WTC11 (cell line): ENCODE data around the gene PGAP3. TPM values are rescaled to one million over a fixed set of nuclear protein-coding genes. Genes with fewer than 3 reads are reported as not detected.

ENCODE experiments used
- ATAC-seq: fragments of 200-7000 bp; cut with Tn5 transposase; 2 replicates; pipeline ENCODE4 v1.10.0; 2021; ENCODE audit warnings: mild to moderate bottlenecking, moderate library complexity
- CTCF ChIA-PET: fragments of 300-600 bp; sonication (Branson Sonifier 250); formaldehyde crosslinking; loops from one replicate; lab custom pipeline; 2021; ENCODE audit warnings: antibody characterized with exemption; lab: Charles Lee
- POLR2A ChIA-PET: fragments of 350-600 bp; sonication (Branson Sonifier 250); formaldehyde crosslinking; loops from one replicate; lab custom pipeline; 2021; ENCODE audit warnings: antibody characterized with exemption; lab: Charles Lee
- DNase-seq: peaks from one replicate; pipeline ENCODE4 v3.0.0; 2021; ENCODE audit warnings: low spot score
- H3K27ac Mint-ChIP-seq: 2 replicates; pipeline ENCODE4 v1.8.0; 2021; ENCODE audit warnings: mixed read lengths
- H3K27me3 Mint-ChIP-seq: 2 replicates; pipeline ENCODE4 v1.8.0; 2021; ENCODE audit warnings: low read depth, mild to moderate bottlenecking, moderate library complexity, mixed read lengths
- H3K36me3 Mint-ChIP-seq: 2 replicates; pipeline ENCODE4 v1.8.0; 2021; ENCODE audit warnings: mixed read lengths
- H3K4me1 Mint-ChIP-seq: 2 replicates; pipeline ENCODE4 v1.8.0; 2022; ENCODE audit warnings: mixed read lengths
- H3K4me3 Mint-ChIP-seq: 2 replicates; pipeline ENCODE4 v1.8.0; 2021; ENCODE audit warnings: mild to moderate bottlenecking, moderate library complexity, mixed read lengths
- H3K9me3 Mint-ChIP-seq: 2 replicates; pipeline ENCODE4 v1.8.0; 2021; ENCODE audit warnings: mixed read lengths
- CREB1 ChIP-seq: sonication (generic); formaldehyde crosslinking; IDR thresholded peaks from 2 replicates; pipeline ENCODE4 v1.8.0; 2023; ENCODE audit warnings: mild to moderate bottlenecking, missing genetic modification reagents
- ESRRA ChIP-seq: sonication (generic); formaldehyde crosslinking; IDR thresholded peaks from 2 replicates; pipeline ENCODE4 v1.8.1; 2022; ENCODE audit warnings: mild to moderate bottlenecking, missing genetic modification reagents, borderline replicate concordance
- GTF2I ChIP-seq: fragments of 250-450 bp; sonication (Bioruptor Pico); conservative IDR thresholded peaks from 2 replicates; pipeline ENCODE4 v1.4.0; 2021; ENCODE audit warnings: mild to moderate bottlenecking
- MYBL2 ChIP-seq: sonication (generic); formaldehyde crosslinking; IDR thresholded peaks from 2 replicates; pipeline ENCODE4 v1.8.1; 2023; ENCODE audit warnings: mild to moderate bottlenecking, moderate library complexity, missing genetic modification reagents
- PREB ChIP-seq: sonication (generic); formaldehyde crosslinking; IDR thresholded peaks from 2 replicates; pipeline ENCODE4 v1.8.1; 2022; ENCODE audit warnings: mild to moderate bottlenecking, missing genetic modification reagents, moderate library complexity, borderline replicate concordance
- total RNA-seq: library from RNA; stranded (reverse); gene quantifications from 3 replicates; pipeline ENCODE4 v1.2.3, GENCODE V29; 2021
- TF ChIP-seq, protein P1 (sequence below): sonication (generic); formaldehyde crosslinking; IDR thresholded peaks from 2 replicates; pipeline ENCODE4 v1.8.0; 2023; ENCODE audit warnings: missing genetic modification reagents, mild to moderate bottlenecking, borderline replicate concordance
- TF ChIP-seq, protein P2 (sequence below): sonication (generic); formaldehyde crosslinking; IDR thresholded peaks from 2 replicates; pipeline ENCODE4 v1.8.1; 2022; ENCODE audit warnings: missing genetic modification reagents, borderline replicate concordance
- TF ChIP-seq, protein P3 (sequence below): fragments of 250-450 bp; sonication (Bioruptor Pico); conservative IDR thresholded peaks from 2 replicates; pipeline ENCODE4 v1.9.0; 2021; ENCODE audit warnings: mild to moderate bottlenecking

The PGAP3 gene
- total RNA-seq, 1 experiment from 2014 or later: 24.9 TPM

GRCh38 chr17:39737206-39737759 is 49.4 kb upstream of the PGAP3 start:
- Mint-ChIP-seq H3K27ac (peak overlapping the region; percentile 68; the same call in 1 of the 2 replicates), H3K27me3 (no peaks in the 10 kb centered on the region; the same call in 1 of the 2 replicates), H3K36me3 (no peaks in the 10 kb centered on the region), H3K9me3 (no peaks in the 10 kb centered on the region), H3K4me3 (peak overlapping the region; percentile 91), H3K4me1 (peaks cover 38% of the 10 kb centered on the region)
- DNase-seq (no peak), ATAC-seq (no peak)
- TF ChIP-seq MYBL2 (CRISPR knock-in tag) (no peak), PREB (CRISPR knock-in tag) (no peak), ESRRA (CRISPR knock-in tag) (no peak), GTF2I (CRISPR knock-in tag) (no peak)
- TF ChIP-seq, protein P1, sequence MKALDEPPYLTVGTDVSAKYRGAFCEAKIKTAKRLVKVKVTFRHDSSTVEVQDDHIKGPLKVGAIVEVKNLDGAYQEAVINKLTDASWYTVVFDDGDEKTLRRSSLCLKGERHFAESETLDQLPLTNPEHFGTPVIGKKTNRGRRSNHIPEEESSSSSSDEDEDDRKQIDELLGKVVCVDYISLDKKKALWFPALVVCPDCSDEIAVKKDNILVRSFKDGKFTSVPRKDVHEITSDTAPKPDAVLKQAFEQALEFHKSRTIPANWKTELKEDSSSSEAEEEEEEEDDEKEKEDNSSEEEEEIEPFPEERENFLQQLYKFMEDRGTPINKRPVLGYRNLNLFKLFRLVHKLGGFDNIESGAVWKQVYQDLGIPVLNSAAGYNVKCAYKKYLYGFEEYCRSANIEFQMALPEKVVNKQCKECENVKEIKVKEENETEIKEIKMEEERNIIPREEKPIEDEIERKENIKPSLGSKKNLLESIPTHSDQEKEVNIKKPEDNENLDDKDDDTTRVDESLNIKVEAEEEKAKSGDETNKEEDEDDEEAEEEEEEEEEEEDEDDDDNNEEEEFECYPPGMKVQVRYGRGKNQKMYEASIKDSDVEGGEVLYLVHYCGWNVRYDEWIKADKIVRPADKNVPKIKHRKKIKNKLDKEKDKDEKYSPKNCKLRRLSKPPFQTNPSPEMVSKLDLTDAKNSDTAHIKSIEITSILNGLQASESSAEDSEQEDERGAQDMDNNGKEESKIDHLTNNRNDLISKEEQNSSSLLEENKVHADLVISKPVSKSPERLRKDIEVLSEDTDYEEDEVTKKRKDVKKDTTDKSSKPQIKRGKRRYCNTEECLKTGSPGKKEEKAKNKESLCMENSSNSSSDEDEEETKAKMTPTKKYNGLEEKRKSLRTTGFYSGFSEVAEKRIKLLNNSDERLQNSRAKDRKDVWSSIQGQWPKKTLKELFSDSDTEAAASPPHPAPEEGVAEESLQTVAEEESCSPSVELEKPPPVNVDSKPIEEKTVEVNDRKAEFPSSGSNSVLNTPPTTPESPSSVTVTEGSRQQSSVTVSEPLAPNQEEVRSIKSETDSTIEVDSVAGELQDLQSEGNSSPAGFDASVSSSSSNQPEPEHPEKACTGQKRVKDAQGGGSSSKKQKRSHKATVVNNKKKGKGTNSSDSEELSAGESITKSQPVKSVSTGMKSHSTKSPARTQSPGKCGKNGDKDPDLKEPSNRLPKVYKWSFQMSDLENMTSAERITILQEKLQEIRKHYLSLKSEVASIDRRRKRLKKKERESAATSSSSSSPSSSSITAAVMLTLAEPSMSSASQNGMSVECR (CRISPR knock-in tag): no peak
- CTCF ChIA-PET: interaction anchor here (1.0 to 2.0 kb wide), 2 partner anchors 114 to 115 kb away, joined by 4 to 8 read pairs; no protein-coding TSS in a partner anchor
- POLR2A ChIA-PET: no interaction called here

- DNase-seq (no peak), ATAC-seq (no peak)
- H3K27ac Mint-ChIP-seq: peak overlapping the region; percentile 36
- POLR2A ChIA-PET: no interaction called here
- H3K9me3 Mint-ChIP-seq: no peaks in the 10 kb centered on the region
- no peaks in the 10 kb centered on the region; the same call in 1 of the 2 replicates for H3K27me3 Mint-ChIP-seq
- H3K4me1 Mint-ChIP-seq: peaks cover 37% of the 10 kb centered on the region
- H3K36me3 Mint-ChIP-seq: no peaks in the 10 kb centered on the region
- TF ChIP-seq, protein P2, sequence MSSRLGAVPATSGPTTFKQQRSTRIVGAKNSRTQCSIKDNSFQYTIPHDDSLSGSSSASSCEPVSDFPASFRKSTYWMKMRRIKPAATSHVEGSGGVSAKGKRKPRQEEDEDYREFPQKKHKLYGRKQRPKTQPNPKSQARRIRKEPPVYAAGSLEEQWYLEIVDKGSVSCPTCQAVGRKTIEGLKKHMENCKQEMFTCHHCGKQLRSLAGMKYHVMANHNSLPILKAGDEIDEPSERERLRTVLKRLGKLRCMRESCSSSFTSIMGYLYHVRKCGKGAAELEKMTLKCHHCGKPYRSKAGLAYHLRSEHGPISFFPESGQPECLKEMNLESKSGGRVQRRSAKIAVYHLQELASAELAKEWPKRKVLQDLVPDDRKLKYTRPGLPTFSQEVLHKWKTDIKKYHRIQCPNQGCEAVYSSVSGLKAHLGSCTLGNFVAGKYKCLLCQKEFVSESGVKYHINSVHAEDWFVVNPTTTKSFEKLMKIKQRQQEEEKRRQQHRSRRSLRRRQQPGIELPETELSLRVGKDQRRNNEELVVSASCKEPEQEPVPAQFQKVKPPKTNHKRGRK (CRISPR knock-in tag): no peak
- TF ChIP-seq, protein P3, sequence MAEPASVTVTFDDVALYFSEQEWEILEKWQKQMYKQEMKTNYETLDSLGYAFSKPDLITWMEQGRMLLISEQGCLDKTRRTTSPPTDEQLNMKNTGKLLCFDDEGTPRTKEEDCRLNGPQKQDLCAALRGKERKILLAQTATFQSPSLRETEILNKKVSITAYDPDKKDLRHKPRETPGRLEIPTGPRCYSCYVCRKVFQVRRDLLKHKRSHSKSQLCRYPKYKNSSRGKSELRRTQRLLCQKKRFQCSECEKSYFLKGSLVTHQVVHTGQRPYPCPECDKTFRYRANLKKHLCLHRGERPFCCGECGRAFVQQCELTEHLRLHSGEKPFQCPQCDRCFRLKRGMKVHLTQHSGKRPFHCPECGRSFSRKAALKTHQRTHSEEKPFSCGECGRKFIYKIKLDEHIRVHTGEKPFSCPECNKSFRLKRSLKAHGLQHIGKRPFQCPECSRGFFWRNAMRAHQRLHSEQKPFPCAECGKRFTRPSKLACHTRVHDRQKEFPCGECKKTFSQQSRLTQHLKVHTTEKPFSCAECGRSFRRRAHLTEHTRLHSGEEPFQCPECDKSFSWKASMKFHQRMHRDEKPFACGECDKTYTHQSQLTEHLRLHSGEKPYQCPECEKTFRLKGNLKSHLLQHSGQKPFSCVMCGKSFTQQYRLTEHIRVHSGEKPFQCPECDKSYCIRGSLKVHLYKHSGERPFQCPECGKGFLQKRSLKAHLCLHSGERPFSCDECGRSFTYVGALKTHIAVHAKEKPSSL: no peak
- CTCF ChIA-PET: interaction anchor here (1.0 to 2.0 kb wide), 2 partner anchors 113 to 115 kb away, joined by 4 to 8 read pairs; no protein-coding TSS in a partner anchor
- H3K4me3 Mint-ChIP-seq: peak overlapping the region; percentile 36
Observed at GRCh38 chr17:39736319-39737165, 48.7 kb upstream of the PGAP3 start.

DNA sequence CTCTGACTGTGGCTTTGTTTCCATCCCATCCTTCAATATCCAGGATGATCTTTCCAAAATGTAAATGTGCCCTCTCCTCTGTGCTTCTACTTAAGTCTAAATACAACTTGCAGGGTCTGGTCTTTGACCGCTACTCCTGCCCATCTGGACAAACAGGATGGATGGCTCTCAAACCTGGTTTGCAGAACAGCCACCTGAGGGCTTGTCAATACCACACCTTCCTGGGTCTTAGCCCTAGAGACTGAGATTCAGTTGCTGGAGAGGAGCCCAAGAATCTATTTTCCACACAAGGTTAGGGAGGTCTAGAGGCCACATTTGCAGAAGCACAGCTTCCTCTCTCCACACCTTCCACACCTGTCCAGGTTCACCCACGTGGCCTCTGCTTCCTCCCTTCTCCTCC is 48.0 kb upstream of the PGAP3 start:
- no peaks in the 10 kb centered on the region for H3K36me3 Mint-ChIP-seq
- H3K9me3 Mint-ChIP-seq: no peaks in the 10 kb centered on the region
- CTCF ChIA-PET: interaction anchor here (2.0 kb wide), 1 partner anchor 112 kb away, joined by 8 read pairs; no protein-coding TSS in a partner anchor
- peaks cover 30% of the 10 kb centered on the region for H3K4me1 Mint-ChIP-seq
- H3K27ac Mint-ChIP-seq: peak overlapping the region; percentile 36
- no peak overlapping the region for H3K4me3 Mint-ChIP-seq
- ATAC-seq (no peak), DNase-seq (no peak)
- no peaks in the 10 kb centered on the region; the same call in 1 of the 2 replicates for H3K27me3 Mint-ChIP-seq
- TF ChIP-seq CREB1: no peak
- TF ChIP-seq, all 79 proteins: peak for 0
- POLR2A ChIA-PET: no interaction called here
